Measurements from ENCODE around the gene KRTAP13-1.

Gene KRTAP13-1

GRCh38 chr21:30444204-30444603 lies 48.4 kb downstream of the KRTAP13-1 start:
- DNase-seq, result no peak
- in situ Hi-C loops (cut with HindIII; ENCODE audit: low pct_ligation_motif_present, low pct_unique_long_range_greater_than_20kb, low sequenced_read_pairs), result no loop called here
